ENCODE results near the gene PURA.

PURA gene

DNA sequence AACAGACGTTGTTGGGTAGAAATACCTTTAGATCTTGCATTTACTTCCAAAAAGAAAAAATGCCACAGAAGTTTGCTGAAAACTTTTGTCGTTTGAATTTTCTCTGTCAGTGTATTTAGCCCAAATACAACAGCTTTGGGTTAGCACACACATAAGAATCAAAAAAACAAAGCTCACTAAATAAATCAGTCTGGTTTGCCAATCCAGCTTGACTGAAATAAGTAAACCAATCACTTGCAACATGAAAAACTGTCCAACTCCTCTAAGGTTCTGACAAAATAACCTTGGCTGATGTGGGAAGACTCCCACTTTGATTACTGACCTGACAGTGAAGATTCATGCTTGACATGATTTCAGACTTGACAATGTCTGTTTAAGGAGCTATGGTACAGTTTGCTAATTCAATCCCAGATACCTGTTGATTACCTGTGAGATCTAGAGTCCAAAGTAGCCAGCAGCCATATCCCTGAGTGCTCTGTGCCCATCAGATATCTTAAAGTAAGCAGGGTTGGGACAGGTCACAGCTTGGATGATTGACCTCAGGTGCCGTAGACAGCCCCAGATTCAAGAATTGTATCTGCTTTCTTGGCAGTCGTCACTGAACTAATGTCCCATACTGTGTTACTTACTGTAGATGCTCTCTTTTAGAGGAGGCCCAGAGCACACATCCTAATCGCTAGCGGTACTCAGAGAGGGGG, 12.6 kb downstream of the PURA start:
- no peaks in the 10 kb centered on the region for H3K9me3 ChIP-seq (ENCODE audit: insufficient read depth, low read depth, low read length)
- no peak overlapping the region for H3K4me3 ChIP-seq (ENCODE audit: low read length)
- H3K9ac ChIP-seq (ENCODE audit: low read depth, low read length): no peak overlapping the region
- no peaks in the 10 kb centered on the region for H3K27me3 ChIP-seq (ENCODE audit: insufficient read depth, low read length)
- H3K4me1 ChIP-seq (ENCODE audit: insufficient read depth, low read length): no peaks in the 10 kb centered on the region
- no peaks in the 10 kb centered on the region for H3K36me3 ChIP-seq (ENCODE audit: insufficient read depth, low read depth, low read length)
- H3K27ac ChIP-seq (ENCODE audit: low read length): no peak overlapping the region

DNA sequence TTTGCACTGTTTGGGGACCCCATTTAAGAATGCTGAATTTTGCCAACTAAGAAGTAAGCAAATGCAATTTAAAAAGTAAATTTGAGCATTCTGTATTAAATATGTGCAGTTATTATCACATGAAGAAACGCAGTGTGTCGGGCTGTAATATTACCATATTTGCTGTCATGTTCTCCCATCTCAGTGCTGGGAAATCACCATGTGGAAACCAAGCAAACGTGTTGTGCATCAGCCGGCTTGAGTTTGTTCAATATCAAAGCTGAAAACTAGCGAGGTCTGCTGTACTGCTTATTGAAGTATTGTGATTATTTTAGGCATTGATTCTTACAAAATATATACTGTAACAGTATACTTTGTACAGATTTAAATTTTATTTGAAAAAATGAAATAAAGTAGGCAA, 14.5 kb downstream of the PURA start:
- H3K27ac ChIP-seq (ENCODE audit: low read length): no peak overlapping the region
- no peak overlapping the region for H3K4me3 ChIP-seq (ENCODE audit: low read length)
- no peaks in the 10 kb centered on the region for H3K4me1 ChIP-seq (ENCODE audit: insufficient read depth, low read length)
- no peaks in the 10 kb centered on the region for H3K9me3 ChIP-seq (ENCODE audit: insufficient read depth, low read depth, low read length)
- H3K27me3 ChIP-seq (ENCODE audit: insufficient read depth, low read length): no peaks in the 10 kb centered on the region
- no peaks in the 10 kb centered on the region for H3K36me3 ChIP-seq (ENCODE audit: insufficient read depth, low read depth, low read length)
- no peak overlapping the region for H3K9ac ChIP-seq (ENCODE audit: low read depth, low read length)

GRCh38 chr5:140130949-140131733, 17.2 kb downstream of the PURA start:
- Histone ChIP-seq H3K27ac (ENCODE audit: low read length) (no peak overlapping the region), H3K27me3 (ENCODE audit: insufficient read depth, low read length) (peaks cover 7% of the 10 kb centered on the region; the same call in 1 of the 2 replicates), H3K9me3 (ENCODE audit: insufficient read depth, low read depth, low read length) (no peaks in the 10 kb centered on the region), H3K36me3 (ENCODE audit: insufficient read depth, low read depth, low read length) (no peaks in the 10 kb centered on the region), H3K4me1 (ENCODE audit: insufficient read depth, low read length) (no peaks in the 10 kb centered on the region), H3K9ac (ENCODE audit: low read depth, low read length) (no peak overlapping the region), H3K4me3 (ENCODE audit: low read length) (no peak overlapping the region)

GRCh38 chr5:140131967-140132409, 18.1 kb downstream of the PURA start:
- H3K36me3 ChIP-seq (ENCODE audit: insufficient read depth, low read depth, low read length): no peaks in the 10 kb centered on the region
- no peaks in the 10 kb centered on the region for H3K9me3 ChIP-seq (ENCODE audit: insufficient read depth, low read depth, low read length)
- H3K9ac ChIP-seq (ENCODE audit: low read depth, low read length): no peak overlapping the region
- no peaks in the 10 kb centered on the region for H3K4me1 ChIP-seq (ENCODE audit: insufficient read depth, low read length)
- peaks cover 7% of the 10 kb centered on the region; the same call in 1 of the 2 replicates for H3K27me3 ChIP-seq (ENCODE audit: insufficient read depth, low read length)
- no peak overlapping the region for H3K27ac ChIP-seq (ENCODE audit: low read length)
- no peak overlapping the region for H3K4me3 ChIP-seq (ENCODE audit: low read length)

GRCh38 chr5:140133514-140134167, 19.7 kb downstream of the PURA start:
- Histone ChIP-seq H3K4me3 (ENCODE audit: low read length) (no peak overlapping the region), H3K9ac (ENCODE audit: low read depth, low read length) (no peak overlapping the region), H3K4me1 (ENCODE audit: insufficient read depth, low read length) (no peaks in the 10 kb centered on the region), H3K36me3 (ENCODE audit: insufficient read depth, low read depth, low read length) (no peaks in the 10 kb centered on the region), H3K9me3 (ENCODE audit: insufficient read depth, low read depth, low read length) (no peaks in the 10 kb centered on the region), H3K27ac (ENCODE audit: low read length) (no peak overlapping the region), H3K27me3 (ENCODE audit: insufficient read depth, low read length) (peaks cover 7% of the 10 kb centered on the region; the same call in 1 of the 2 replicates)

GRCh38 chr5:140134277-140134935, 20.5 kb downstream of the PURA start:
- Histone ChIP-seq H3K36me3 (ENCODE audit: insufficient read depth, low read depth, low read length) (no peaks in the 10 kb centered on the region), H3K9me3 (ENCODE audit: insufficient read depth, low read depth, low read length) (no peaks in the 10 kb centered on the region), H3K4me3 (ENCODE audit: low read length) (no peak overlapping the region), H3K27ac (ENCODE audit: low read length) (no peak overlapping the region), H3K27me3 (ENCODE audit: insufficient read depth, low read length) (peaks cover 7% of the 10 kb centered on the region; the same call in 1 of the 2 replicates), H3K9ac (ENCODE audit: low read depth, low read length) (no peak overlapping the region), H3K4me1 (ENCODE audit: insufficient read depth, low read length) (no peaks in the 10 kb centered on the region)

- Histone ChIP-seq H3K9me3 (ENCODE audit: insufficient read depth, low read depth, low read length) (no peaks in the 10 kb centered on the region), H3K36me3 (ENCODE audit: insufficient read depth, low read depth, low read length) (no peaks in the 10 kb centered on the region), H3K4me1 (ENCODE audit: insufficient read depth, low read length) (no peaks in the 10 kb centered on the region), H3K4me3 (ENCODE audit: low read length) (no peak overlapping the region), H3K27me3 (ENCODE audit: insufficient read depth, low read length) (peaks cover 11% of the 10 kb centered on the region), H3K27ac (ENCODE audit: low read length) (no peak overlapping the region), H3K9ac (ENCODE audit: low read depth, low read length) (no peak overlapping the region)
Measured at GRCh38 chr5:140135127-140135526, 21.2 kb downstream of the PURA start.

GRCh38 chr5:140136624-140137023, 22.7 kb downstream of the PURA start:
- no peaks in the 10 kb centered on the region for H3K4me1 ChIP-seq (ENCODE audit: insufficient read depth, low read length)
- H3K9ac ChIP-seq (ENCODE audit: low read depth, low read length): no peak overlapping the region
- H3K27ac ChIP-seq (ENCODE audit: low read length): no peak overlapping the region
- no peaks in the 10 kb centered on the region for H3K9me3 ChIP-seq (ENCODE audit: insufficient read depth, low read depth, low read length)
- no peak overlapping the region for H3K4me3 ChIP-seq (ENCODE audit: low read length)
- no peaks in the 10 kb centered on the region for H3K36me3 ChIP-seq (ENCODE audit: insufficient read depth, low read depth, low read length)
- peaks cover 17% of the 10 kb centered on the region for H3K27me3 ChIP-seq (ENCODE audit: insufficient read depth, low read length)

- Histone ChIP-seq H3K4me3 (ENCODE audit: low read length) (no peak overlapping the region), H3K9ac (ENCODE audit: low read depth, low read length) (no peak overlapping the region), H3K4me1 (ENCODE audit: insufficient read depth, low read length) (no peaks in the 10 kb centered on the region), H3K36me3 (ENCODE audit: insufficient read depth, low read depth, low read length) (no peaks in the 10 kb centered on the region), H3K27me3 (ENCODE audit: insufficient read depth, low read length) (peaks cover 30% of the 10 kb centered on the region), H3K9me3 (ENCODE audit: insufficient read depth, low read depth, low read length) (no peaks in the 10 kb centered on the region), H3K27ac (ENCODE audit: low read length) (no peak overlapping the region)
Measured at GRCh38 chr5:140140435-140140834, 26.5 kb downstream of the PURA start.

- Histone ChIP-seq H3K9me3 (ENCODE audit: insufficient read depth, low read depth, low read length) (no peaks in the 10 kb centered on the region), H3K4me3 (ENCODE audit: low read length) (no peak overlapping the region), H3K27ac (ENCODE audit: low read length) (no peak overlapping the region), H3K4me1 (ENCODE audit: insufficient read depth, low read length) (no peaks in the 10 kb centered on the region), H3K9ac (ENCODE audit: low read depth, low read length) (no peak overlapping the region), H3K36me3 (ENCODE audit: insufficient read depth, low read depth, low read length) (no peaks in the 10 kb centered on the region), H3K27me3 (ENCODE audit: insufficient read depth, low read length) (peaks cover 38% of the 10 kb centered on the region)
Measured at GRCh38 chr5:140141241-140141640, 27.3 kb downstream of the PURA start.

DNA sequence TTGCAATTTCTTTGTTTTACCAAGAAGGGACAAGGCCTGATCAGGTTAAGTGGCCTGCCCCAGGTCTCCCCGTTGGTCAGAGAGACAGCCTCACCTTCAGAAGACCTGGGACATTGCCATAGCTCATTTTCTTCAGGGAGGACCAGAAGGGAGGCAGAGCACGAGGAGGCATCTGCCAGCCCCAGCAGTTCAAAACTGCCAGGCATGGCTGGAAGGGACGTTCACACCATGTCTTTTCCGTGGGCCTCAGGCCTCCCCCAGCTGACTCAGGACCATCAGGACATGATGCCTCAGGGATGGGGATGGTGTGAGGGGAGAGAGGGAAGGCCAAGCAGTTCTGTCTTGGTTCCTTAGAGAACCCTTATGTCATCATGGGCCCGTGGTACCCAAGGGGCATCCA, 28.3 kb downstream of the PURA start:
- Histone ChIP-seq H3K4me1 (ENCODE audit: insufficient read depth, low read length) (0 out of 2 replicates have a peak, but pooled peaks cover 4% of the 10 kb centered on the region), H3K27me3 (ENCODE audit: insufficient read depth, low read length) (peaks cover 49% of the 10 kb centered on the region)

More for the DNA sequence above, 28.3 kb downstream of the PURA start:
- H3K9me3 ChIP-seq (ENCODE audit: insufficient read depth, low read depth, low read length): no peaks in the 10 kb centered on the region
- H3K9ac ChIP-seq (ENCODE audit: low read depth, low read length): no peak overlapping the region
- no peaks in the 10 kb centered on the region for H3K36me3 ChIP-seq (ENCODE audit: insufficient read depth, low read depth, low read length)
- no peak overlapping the region for H3K27ac ChIP-seq (ENCODE audit: low read length)
- no peak overlapping the region for H3K4me3 ChIP-seq (ENCODE audit: low read length)
